Osteocyte (in vitro differentiated cells): ENCODE results near the gene SH3RF1. TPM values are rescaled to one million over a fixed set of nuclear protein-coding genes. Genes with fewer than 3 reads are reported as not detected.

Experiments
- DNase-seq: peaks from one replicate; pipeline ENCODE4 v3.0.0; 2021; ENCODE audit warnings: mixed read lengths; ENCODE audit not compliant: unreplicated experiment; ENCODE audit errors: extremely low spot score
- H3K27ac Mint-ChIP-seq: one replicate; pipeline ENCODE4 v1.8.0; 2021; ENCODE audit warnings: mild to moderate bottlenecking, mixed read lengths; ENCODE audit not compliant: unreplicated experiment
- H3K27me3 Mint-ChIP-seq: one replicate; pipeline ENCODE4 v1.8.0; 2021; ENCODE audit warnings: mixed read lengths; ENCODE audit not compliant: unreplicated experiment
- H3K36me3 Mint-ChIP-seq: one replicate; pipeline ENCODE4 v1.8.0; 2021; ENCODE audit warnings: mixed read lengths; ENCODE audit not compliant: unreplicated experiment
- H3K4me1 Mint-ChIP-seq: one replicate; pipeline ENCODE4 v1.8.0; 2021; ENCODE audit warnings: mixed read lengths; ENCODE audit not compliant: unreplicated experiment
- H3K4me3 Mint-ChIP-seq: one replicate; pipeline ENCODE4 v1.8.0; 2021; ENCODE audit warnings: mild to moderate bottlenecking, moderate library complexity, mixed read lengths; ENCODE audit not compliant: unreplicated experiment
- H3K9me3 Mint-ChIP-seq: one replicate; pipeline ENCODE4 v1.8.0; 2021; ENCODE audit warnings: mixed read lengths; ENCODE audit not compliant: unreplicated experiment
- CTCF ChIP-seq: fragments of 200-600 bp; sonication (generic); IDR thresholded peaks from 2 replicates; pipeline ENCODE4 v1.5.0; 2021; ENCODE audit warnings: antibody characterized with exemption, mild to moderate bottlenecking, moderate library complexity
- total RNA-seq: library from RNA; stranded (reverse); gene quantifications from 2 replicates; pipeline ENCODE4 v1.2.1, GENCODE V29; 2021

The SH3RF1 gene
- total RNA-seq, 1 donor from 2014 or later, result 31.8 TPM

- H3K27me3 Mint-ChIP-seq, result no peaks in the 10 kb centered on the region
- H3K4me1 Mint-ChIP-seq, result peaks cover 28% of the 10 kb centered on the region
- no peak for TF ChIP-seq CTCF
- no peak overlapping the region for H3K4me3 Mint-ChIP-seq
- no peak for DNase-seq
- peaks cover 49% of the 10 kb centered on the region for H3K36me3 Mint-ChIP-seq
- peak overlapping the region; percentile 50 for H3K27ac Mint-ChIP-seq
- no peaks in the 10 kb centered on the region for H3K9me3 Mint-ChIP-seq
Measured at GRCh38 chr4:169122422-169122821, 148.3 kb downstream of the SH3RF1 start.

GRCh38 chr4:169121861-169122382 is 148.8 kb downstream of the SH3RF1 start:
- H3K36me3 Mint-ChIP-seq, result peaks cover 48% of the 10 kb centered on the region
- H3K9me3 Mint-ChIP-seq, result no peaks in the 10 kb centered on the region
- no peak for TF ChIP-seq CTCF
- peaks cover 31% of the 10 kb centered on the region for H3K4me1 Mint-ChIP-seq
- peak overlapping the region; percentile 50 for H3K27ac Mint-ChIP-seq
- H3K4me3 Mint-ChIP-seq, result no peak overlapping the region
- DNase-seq, result no peak
- no peaks in the 10 kb centered on the region for H3K27me3 Mint-ChIP-seq

- no peak for DNase-seq
- Mint-ChIP-seq H3K27me3 (no peaks in the 10 kb centered on the region), H3K9me3 (no peaks in the 10 kb centered on the region), H3K4me1 (peaks cover 37% of the 10 kb centered on the region), H3K36me3 (peaks cover 48% of the 10 kb centered on the region), H3K27ac (no peak overlapping the region), H3K4me3 (no peak overlapping the region)
- TF ChIP-seq CTCF, result no peak
Measured at GRCh38 chr4:169120624-169121023, 150.1 kb downstream of the SH3RF1 start.

GRCh38 chr4:169119536-169119935 is 151.2 kb downstream of the SH3RF1 start:
- Mint-ChIP-seq H3K27me3 (no peaks in the 10 kb centered on the region), H3K9me3 (no peaks in the 10 kb centered on the region), H3K4me1 (peaks cover 29% of the 10 kb centered on the region), H3K27ac (no peak overlapping the region), H3K4me3 (no peak overlapping the region), H3K36me3 (peaks cover 51% of the 10 kb centered on the region)
- DNase-seq, result no peak
- TF ChIP-seq CTCF, result no peak

- no peak overlapping the region for H3K4me3 Mint-ChIP-seq
- H3K27ac Mint-ChIP-seq, result peak overlapping the region; percentile 86
- no peak for DNase-seq
- H3K4me1 Mint-ChIP-seq, result peaks cover 26% of the 10 kb centered on the region
- H3K9me3 Mint-ChIP-seq, result no peaks in the 10 kb centered on the region
- H3K27me3 Mint-ChIP-seq, result no peaks in the 10 kb centered on the region
- no peak for TF ChIP-seq CTCF
- H3K36me3 Mint-ChIP-seq, result peaks cover 58% of the 10 kb centered on the region
Measured at GRCh38 chr4:169117591-169118081, 153.1 kb downstream of the SH3RF1 start.
